ENCODE measurements around the gene SCYL2.

SCYL2 gene

DNA sequence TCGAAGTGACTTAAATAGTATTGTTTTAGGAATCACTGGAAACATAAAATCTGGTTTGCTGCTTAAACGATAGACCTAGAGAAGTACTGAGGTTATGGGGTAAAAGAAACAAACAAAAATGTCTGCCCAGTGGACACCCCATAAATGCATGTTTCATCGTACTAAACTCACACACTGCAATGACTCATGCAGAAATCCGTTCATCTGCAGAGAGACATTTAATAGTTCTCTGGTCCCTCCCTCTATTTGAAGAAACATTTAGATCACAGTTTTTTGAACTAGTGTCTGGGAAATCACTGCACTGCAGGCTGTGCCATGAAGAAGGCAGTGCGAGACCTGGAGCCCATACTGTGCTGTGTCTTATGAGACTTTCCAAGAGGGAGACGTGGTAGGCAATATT is 115.4 kb downstream of the SCYL2 start:
- DNase-seq = no peak

DNA sequence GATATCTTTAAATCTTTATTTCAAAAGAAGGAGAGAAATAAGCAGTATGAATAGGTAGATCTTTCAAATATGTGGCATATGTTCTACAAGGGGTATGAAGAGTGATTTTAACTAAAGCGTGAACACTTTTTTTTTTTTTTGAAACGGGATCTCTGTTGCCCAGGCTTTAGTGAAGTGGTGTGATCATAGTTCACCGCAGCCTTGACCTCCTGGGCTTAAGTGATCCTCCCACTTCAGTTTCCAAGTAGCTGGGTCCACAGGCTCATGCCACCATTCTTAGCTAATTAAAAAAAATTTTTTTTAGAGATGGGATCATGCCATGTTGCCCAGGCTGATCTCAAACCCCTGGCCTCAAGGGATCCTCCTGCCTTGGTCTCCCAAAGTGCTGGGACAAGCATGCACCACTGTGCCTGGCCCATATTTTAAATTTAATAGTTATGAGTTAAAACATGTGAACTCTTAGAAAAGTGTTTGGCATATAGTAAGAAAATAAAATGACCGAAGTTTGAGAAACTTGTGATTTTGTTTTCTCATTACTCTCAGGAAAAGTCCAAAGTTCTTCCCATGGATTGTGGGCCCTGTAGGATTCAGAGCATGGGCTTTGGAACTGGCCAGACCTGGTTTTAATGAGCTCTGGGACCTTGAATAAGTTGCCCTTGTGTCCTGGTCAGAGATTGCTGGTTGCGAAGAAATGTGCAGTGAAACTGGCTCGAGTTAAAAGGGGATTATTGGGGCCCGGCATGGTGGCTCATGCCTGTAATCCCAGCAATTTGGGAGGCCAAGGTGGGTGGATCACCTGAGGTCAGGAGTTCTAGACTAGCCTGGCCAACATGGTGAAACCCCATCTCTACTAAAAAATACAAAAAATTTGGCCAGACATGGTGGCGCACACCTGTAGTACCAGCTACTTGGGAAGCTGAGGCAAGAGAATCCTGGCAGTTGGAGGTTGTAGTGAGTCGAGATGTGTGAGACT is 116.9 kb downstream of the SCYL2 start:
- DNase-seq = no peak

DNA sequence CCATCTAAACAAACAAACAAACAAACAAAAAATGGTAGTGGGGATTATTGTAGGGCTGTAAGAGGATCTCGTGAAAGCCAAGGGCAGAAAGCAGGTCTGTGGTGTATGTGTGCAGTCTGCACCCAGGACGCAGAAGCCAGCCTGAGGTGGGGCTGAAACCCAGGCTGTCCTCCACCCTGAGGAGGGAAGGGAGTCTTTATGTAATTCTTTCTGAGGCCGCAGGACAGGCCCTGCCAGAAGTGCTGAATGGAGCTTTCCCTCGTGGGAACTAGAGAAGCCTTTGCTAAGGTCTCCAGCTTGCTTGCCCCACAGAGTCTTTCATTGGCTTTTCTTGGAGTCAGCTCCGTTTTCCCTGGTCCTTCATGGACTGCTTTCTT is 117.6 kb downstream of the SCYL2 start:
- DNase-seq = no peak

DNA sequence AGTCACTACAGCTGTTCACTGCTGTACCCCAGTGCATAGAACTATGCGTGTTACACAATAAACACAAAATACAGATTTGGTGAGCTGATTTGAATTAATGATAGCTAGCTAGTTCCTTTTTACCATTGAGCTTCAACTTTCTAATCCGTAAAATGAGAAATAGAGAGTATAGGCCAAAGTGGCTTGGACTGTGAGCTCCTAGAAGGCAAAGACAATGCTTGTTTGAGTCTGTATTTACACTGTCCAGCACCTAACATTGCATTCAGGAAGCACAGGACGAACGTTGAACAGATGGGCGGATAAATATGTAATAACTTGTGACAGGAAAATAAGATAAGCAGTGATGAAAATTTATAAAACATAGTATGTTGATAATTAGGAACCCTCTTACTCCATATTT is 121.4 kb downstream of the SCYL2 start:
- DNase-seq = no peak

Measured in CD4-positive, alpha-beta T cell treated with Interleukin-4 for 1 hour (primary cell).